ELR (cell line): ENCODE data around the gene OR52K1.
"Not testable (repeated sequence)": the region's sequence is repeated elsewhere in the genome, so short reads cannot be mapped to it uniquely, and the experiment has no call there.

Source experiments
- DNase-seq: peaks from one replicate; pipeline ENCODE4 v3.0.0-alpha.2; 2015; ENCODE audit warnings: low read depth

Gene OR52K1

DNA sequence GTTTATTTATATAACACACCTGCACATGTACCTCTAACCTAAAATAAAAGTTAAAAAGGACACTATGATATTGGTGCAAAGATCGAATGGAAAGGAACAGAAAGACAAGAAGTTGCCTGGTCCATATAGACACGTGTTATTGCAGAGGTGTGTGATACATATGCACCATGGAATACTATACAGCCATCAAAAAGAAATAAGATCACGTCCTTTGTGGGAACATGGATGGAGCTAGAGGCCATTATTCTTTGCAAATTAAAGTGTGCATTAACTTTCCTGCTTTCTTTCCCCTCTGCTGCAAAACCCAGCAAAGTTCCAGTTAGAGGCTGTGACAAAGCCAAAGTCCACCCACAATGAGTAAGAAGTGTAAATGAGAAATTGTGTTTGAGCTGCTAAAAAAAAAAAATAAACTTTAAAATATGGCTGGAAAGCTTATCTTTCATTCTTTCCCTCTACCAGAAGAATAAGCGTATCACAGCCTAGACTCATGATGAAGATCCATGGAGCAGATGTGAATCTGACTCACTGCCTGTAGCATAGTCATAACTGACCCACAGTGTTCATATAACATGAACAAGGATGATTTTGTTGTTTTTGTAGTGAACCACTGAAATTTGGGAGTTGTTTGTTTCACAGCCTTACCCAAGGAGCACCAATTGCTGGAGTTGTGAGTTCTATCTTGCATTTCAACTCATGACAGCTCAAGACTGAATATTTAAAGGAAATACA, 9.6 kb downstream of the OR52K1 start:
- peak; percentile 16 for DNase-seq

DNA sequence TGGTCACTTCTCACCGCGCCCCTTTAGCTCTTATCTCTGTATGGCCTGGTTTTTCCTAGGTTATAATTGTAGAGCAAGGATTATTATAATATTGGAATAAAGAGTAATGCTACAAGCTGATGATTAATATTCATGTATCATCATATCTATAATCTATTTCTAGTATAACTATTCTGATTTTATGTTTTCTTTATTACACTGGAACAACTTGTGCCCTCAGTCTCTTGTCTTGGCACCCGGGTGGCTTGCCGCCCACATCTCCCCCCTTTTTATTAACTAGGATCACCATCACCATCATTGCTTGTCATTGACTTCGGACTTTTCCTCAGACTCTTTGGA, 11.0 kb downstream of the OR52K1 start:
- no peak for DNase-seq

DNA sequence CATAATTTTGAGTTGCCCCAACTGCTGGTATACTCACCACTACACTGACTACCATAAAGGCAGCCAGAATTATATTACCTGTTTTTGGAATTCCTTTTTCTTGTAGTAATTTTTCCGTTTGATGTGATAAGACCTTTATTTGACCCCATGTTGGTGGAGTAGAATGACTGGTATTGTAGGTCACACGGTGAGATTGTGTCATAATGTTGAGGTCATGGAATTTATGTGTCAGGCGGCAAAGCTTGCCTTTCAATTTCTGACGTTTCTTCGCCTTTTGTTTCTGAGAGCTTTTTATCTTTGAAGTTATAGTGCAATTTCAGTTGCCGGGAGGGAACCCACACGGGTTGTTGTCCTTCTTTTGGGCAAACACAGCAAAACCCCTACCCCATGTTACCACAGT, 13.0 kb downstream of the OR52K1 start:
- DNase-seq, result peak; percentile 3

DNA sequence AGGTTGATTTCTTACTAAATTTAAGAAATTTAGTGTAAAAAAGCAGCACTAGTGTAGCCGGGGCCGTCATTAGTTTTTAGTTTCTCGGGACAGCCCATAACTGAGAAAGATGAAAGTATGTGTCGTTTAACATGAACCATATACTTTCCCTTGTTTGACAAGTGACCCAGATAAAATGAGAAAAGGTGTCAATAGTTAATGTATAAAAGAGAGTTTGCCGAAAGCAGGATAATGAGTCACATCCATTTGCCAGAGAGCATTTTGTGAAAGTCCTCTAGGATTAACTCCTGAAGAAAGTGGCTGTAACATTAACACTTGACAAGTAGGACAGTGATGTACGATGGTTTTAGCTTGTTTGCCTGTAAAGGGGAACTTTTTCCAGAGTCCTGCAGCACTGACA, 13.5 kb downstream of the OR52K1 start:
- no peak for DNase-seq

DNA sequence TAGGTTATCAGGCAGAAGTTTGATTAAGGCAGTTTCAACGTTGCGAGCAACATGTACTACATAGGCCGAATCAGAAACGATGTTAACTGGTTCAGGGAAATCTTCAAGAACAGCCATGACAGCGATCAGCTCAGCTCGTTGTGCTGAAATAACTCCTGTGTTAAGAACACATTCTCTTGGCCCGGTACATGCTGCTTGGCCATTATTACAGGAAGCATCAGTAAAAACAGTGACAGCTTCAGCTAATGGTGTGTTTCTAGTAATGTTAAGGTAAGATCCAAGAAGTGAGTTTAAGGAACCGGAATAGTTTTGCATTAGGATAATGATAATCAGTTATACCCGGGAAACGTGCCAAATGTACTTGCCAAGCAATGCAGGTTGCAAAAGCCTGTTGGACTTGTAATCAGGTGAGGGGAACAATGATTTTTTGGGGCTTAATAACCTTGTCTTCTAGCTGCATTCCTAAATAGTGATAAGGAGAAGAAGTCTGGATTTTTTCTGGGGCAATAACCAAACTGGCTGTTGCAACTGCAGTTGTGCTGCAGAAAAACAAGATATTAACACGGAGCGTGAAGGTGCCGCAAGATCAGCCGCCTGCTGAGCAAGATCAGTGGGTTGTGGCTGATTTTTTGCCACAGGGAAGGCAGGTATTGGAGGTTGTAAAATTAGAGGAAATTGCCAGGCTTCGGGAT, 14.3 kb downstream of the OR52K1 start:
- DNase-seq, result no peak

DNA sequence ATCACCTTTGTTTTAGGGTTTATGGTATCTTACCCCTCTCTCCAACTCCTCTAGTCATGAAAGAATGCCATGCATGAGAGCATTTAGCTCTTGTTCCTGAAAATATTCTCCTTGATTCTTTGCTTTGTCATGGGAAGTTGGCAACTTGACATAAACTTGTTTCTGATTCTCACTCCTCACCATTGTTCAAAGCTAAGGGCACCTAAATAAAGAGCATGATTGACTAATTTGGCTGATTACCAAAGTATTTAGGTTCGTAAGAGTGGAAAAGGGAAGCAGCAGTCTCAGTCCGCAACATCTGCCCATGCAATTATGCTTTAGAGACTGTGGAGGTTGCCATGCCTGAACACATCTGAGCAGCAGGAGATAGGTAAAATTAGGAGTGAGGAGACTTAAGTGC, 26.4 kb downstream of the OR52K1 start:
- no peak for DNase-seq

DNA sequence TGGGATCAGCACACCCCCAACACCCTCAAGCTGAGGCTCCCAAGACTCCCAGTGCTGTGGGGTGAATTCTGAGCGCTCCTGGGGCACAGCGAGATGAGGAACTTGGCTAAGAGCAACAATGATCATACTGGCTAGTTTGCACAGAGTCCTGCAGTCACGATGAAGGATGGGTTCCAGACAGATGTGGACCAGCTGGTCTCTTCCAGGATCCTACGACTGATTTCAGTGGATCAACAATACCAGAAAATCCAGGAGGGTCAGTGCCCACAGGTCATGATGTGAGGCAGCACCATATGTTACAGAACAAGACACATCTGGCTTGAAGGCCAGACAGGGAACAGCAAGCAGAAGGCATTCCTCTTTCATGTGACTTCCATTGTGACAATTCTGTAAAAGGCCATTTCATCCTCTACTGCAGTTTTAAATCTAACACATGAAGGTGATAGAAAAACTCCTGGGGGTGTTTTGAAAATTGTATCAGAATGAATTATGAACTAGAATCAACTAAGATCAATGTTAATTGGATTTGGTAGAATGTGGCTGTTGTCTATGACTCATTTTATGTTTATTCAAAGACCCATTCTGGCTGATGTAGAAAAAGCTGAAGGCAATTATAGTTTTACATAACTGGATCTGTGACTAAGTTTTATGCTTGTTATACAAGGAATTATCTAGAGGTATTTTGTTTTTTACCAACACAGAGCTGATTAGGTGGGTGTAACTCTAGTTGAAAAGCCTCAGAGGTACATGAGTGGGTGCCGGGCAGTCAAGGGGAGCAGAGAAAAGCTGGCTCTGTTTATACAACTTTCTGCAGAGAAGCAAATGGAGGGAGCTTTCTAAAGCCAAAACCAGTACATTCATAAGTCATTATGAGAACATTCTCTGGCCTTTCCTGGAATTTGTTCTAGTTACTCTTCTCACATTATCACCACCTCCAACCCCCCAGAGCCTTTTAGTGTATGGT, 29.1 kb downstream of the OR52K1 start:
- DNase-seq, result no peak

DNA sequence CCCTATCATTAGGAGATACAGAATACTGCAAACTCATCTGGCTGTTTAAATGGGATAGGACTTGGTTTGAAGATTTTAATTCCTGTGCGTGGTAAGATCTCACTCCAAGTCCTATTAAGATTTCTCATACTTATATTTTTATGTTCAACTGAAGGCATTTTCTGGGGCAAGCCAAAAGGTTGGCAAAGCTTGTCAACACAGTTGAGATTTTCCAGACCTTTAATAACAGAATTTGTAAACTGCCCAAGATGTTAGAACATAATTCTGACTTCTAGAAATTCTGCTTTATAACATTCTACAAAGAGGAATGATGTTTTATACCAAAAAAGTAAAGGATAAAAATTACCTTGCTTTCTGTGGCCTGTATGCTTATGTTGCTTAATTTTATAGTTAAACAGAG, 31.8 kb downstream of the OR52K1 start:
- DNase-seq, result no peak

DNA sequence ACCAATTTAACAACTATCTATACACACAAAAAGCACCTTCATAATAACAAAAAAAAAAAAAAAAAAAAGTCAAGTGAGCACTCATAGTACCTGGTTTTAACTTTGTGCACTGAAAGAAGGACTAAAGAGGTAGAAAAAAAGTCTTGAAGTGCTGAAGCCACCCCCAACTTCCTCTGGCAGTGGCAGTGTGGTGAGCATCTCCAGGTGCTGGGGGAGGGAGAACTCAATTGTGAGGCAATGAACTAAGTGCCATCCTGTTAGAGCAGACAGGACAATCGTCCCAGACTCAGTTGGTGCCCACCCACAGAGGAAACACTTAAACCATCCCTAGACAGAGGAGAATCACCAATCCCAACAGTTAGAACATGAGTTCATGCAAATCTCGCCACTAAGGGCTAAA, 39.9 kb downstream of the OR52K1 start:
- no peak for DNase-seq

DNA sequence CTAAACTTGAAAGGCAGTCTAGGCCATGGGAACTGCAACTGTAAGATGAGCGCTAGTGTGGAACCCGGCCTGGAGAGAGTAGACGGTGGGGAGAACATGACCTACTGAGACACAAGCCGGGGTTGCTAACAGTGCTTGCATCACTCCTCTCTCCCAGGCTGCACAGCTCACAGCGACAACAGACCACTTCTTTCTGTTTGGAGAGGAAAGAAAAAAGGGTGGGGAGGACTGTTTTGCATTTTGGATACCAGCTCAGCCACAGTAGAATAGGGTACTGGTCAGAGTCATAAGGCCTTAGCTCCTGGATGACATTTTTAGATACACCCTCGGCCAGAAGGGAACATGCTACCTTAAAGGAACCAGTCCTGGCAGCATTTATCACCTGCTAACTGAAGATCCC, 40.3 kb downstream of the OR52K1 start:
- no peak for DNase-seq

DNA sequence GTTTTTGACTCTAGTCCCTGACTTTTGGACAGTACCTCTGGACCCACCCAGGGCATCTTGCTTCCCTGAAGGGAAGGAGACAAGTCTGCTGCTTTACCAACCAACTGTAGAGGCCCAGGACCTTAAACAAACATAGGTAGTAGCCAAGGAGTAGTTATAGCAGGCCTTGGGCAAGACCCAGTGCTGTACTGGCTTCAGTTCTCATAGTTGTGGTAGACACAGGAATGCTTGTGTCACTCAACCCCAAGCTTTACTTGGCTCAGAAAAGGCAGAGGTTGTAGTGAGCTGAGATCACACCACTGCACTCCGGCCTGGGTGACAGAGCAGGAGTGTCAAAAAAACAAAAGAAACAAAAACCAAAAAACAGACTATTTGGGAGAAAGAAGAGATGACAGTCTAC, 41.2 kb downstream of the OR52K1 start:
- no peak for DNase-seq

DNA sequence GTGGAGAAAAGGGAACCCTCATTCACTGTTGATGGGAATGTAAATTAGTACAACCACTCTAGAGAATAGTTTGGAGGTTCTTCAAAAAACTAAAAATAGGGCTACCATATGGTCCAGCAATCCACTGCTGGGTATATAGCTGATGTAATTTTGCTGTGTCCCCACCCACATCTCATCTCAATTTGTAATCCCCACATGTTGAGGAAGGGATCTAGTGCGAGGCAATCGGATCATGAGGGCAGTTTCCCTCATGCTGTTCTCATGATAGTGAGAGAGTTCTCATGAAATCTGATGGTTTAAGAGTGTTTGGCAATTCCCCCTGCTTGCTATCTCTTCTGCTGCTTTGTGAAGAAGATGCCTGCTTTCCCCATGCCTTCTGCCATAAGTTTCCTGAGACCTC, 45.5 kb downstream of the OR52K1 start:
- DNase-seq, result no peak

DNA sequence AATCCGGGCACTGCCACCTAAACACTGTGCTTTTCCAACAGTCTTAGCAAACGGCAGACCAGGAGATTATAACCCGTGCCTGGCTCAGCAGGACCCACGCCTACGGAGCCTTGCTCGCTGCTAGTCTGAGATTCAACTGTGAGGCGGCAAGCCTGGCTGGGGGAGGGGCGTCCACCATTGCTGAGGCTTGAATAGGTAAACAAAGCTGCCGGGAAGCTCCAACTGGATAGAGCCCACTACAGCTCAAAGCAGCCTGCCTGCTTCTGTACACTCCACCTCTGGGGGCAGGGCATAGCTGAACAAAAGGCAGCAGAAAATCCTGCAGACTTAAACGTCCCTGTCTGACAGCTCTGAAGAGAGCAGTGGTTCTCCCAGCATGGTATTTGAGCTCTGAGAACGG, 49.2 kb downstream of the OR52K1 start:
- not testable (repeated sequence) for DNase-seq

DNA sequence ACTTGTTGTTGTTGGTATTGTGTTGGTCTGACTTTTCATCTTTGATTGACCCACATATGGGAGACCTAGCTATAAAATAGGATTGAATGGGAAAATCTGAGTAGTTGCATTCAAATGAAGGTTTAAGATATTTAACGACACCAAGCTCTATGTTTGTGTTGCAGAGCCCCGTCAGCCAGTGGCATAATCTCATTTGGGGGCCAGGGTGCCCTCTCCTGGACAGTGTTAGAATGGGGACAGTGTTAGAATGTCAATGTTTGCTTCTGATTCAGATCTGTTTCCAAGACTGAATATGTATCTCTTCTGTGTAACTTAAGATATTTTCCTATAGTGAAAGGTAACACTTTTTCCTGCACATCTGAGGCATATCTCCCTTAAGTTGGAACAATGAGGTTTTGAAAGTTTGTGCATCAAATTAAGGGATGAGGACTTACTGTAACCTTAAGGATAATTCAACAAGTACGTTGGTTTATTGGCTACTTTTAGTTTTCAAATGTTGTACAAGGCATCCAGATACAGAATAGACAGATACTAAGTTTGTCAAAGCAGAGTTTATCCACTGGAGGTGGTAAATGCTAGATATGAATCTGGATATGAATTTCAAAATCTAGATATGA, 57.3 kb downstream of the OR52K1 start:
- peak; percentile 40 for DNase-seq

DNA sequence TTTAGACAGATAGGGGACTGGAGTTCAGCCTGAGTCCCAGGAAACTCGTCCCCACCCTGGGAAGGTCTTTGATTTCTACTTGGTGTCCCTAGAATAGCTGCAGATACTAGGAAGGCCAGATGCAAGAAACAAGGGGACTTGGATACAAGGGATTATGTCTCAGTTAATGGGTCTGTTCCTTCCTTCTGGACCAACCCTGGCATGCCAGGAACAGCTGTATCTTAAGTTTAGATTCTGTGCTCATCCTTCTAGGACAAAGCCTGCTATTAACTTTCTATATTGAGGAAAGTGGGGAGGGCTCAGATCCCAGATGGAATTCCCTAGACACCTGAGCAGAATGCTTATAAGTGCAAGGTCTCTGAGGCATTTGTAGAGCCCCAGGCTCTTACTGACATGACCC, 58.6 kb downstream of the OR52K1 start:
- no peak for DNase-seq
